Ovary (tissue), 9 donors: Measurements from ENCODE around the gene SIGLECL1. TPM values are rescaled to one million over a fixed set of nuclear protein-coding genes. Genes with fewer than 3 reads are reported as not detected.

Source experiments
- DNase-seq, 5 donors: peaks; one replicate each; pipeline ENCODE4 v3.0.0-alpha.2; 2019 to 2020
- H3K27ac ChIP-seq, 2 donors: fragments of 200-600 bp; one replicate each; pipeline versions ENCODE4 v1.5.1 to v1.8.0; 2019 to 2022
- H3K27me3 ChIP-seq: fragments of 200-600 bp; one replicate; pipeline ENCODE4 v1.8.0; 2022
- H3K36me3 ChIP-seq: fragments of 200-600 bp; sonication (generic); one replicate; pipeline ENCODE4 v1.5.1; 2019
- H3K4me1 ChIP-seq: one replicate; pipeline ENCODE4 v1.8.1; 2013; ENCODE audit warnings: mild to moderate bottlenecking, moderate library complexity; ENCODE audit not compliant: insufficient read depth
- H3K4me3 ChIP-seq: fragments of 200-600 bp; sonication (generic); one replicate; pipeline ENCODE4 v1.5.1; 2017
- H3K9me3 ChIP-seq, 2 donors: fragments of 200-600 bp in 1 of 2; sonication (generic) in 1 of 2; one replicate each; pipeline versions ENCODE4 v1.5.1 to v1.8.1; 2013 to 2019; ENCODE audit warnings: mild to moderate bottlenecking in 1 of 2, moderate library complexity in 1 of 2
- CTCF ChIP-seq, 3 donors: fragments of 450-650 bp in 2 of 3; fragments of 200-600 bp in 1 of 3; IDR thresholded peaks; one replicate each; pipeline versions ENCODE4 v1.5.1 to v1.8.0; 2016 to 2022; ENCODE audit warnings: antibody characterized with exemption in 3 of 3, mild to moderate bottlenecking in 1 of 3
- EP300 ChIP-seq: sonication (generic); formaldehyde crosslinking; IDR thresholded peaks from one replicate; pipeline ENCODE4 v1.6.1; 2017; ENCODE audit warnings: antibody characterized with exemption
- POLR2A ChIP-seq: fragments of 450-650 bp; IDR thresholded peaks from one replicate; pipeline ENCODE4 v1.6.1; 2017; ENCODE audit warnings: antibody characterized with exemption, mild to moderate bottlenecking, moderate library complexity
- WGBS, 3 donors: extraction: QIAGEN DNeasy Blood & Tissue Kit in 1 of 3; methylation state at CpG; one replicate each; pipeline versions ENCODE4 v1.1.5 to v1.1.7; 2013 to 2017; 5-methylcytosine and 5-hydroxymethylcytosine counted together
- intact Hi-C, 4 donors: fragments of 100-400 bp; cut with DNase I; formaldehyde crosslinking; loops; one replicate each; pipeline versions ENCODE4 v1.11.0 to v1.15.1; 2022 to 2023
- polyA plus RNA-seq, 2 donors: library from polyadenylated mRNA; stranded (reverse); fragments of 200-250 nt in 1 of 2; fragments of 350-450 nt in 1 of 2; fragmentation: Illumina TruSeq in 1 of 2; extraction: RNeasy Lipid Tissue Mini Kit (QIAGEN cat#74804) in 1 of 2; gene quantifications; one replicate each; pipeline ENCODE4 v1.2.3, GENCODE V29; 2013 to 2014
- total RNA-seq, 7 donors: library from RNA; depleted of rRNA in 2 of 7; stranded (reverse); fragments of >200 nt in 2 of 7; fragmentation: NEBNext Ultra II Directional in 3 of 7; extraction: Animal tissue kit (Norgen Biotek cat#: 25700) in 3 of 7; gene quantifications; one replicate each; pipeline versions ENCODE4 v1.1.0 to v1.2.4, GENCODE V29; 2016 to 2023
- donor health status: DM: no; HTN: no; CAD: no; lungs with moderate emphysema.
- donor health status: DM: no; HTN: no; CAD: no.
- donor health status: Bipolar disorder and iron deficiency.
- donor health status: DM: yes; HTN: yes; CAD: no.
- donor health status: DM: no; HTN: no; CAD: no.
- donor health status: DM: yes; HTN: yes; CAD: no.

Gene SIGLECL1
- total and polyA plus RNA-seq, 9 donors = not detected

- no peak overlapping the region for H3K27ac ChIP-seq
- no peaks in the 10 kb centered on the region for H3K36me3 ChIP-seq
- TF ChIP-seq POLR2A = no peak
- no peak for TF ChIP-seq EP300
- no peak for TF ChIP-seq CTCF (IDR thresholded peaks at IDR 0.05)
- no peaks in the 10 kb centered on the region for H3K27me3 ChIP-seq
- H3K4me1 ChIP-seq = no peaks in the 10 kb centered on the region
- H3K9me3 ChIP-seq = no peaks in the 10 kb centered on the region
- H3K4me3 ChIP-seq = no peak overlapping the region
- intact Hi-C loops = no loop called here
- DNase-seq = no peak
- 72 to 77% (median 76%) methylated on average over 5 of the region's 5 CpGs for WGBS, 3 donors
These were observed 4.7 kb upstream of the SIGLECL1 start for GRCh38 chr19:51246164-51246552.

GRCh38 chr19:51247972-51248590 is 2.8 kb upstream of the SIGLECL1 start:
- Histone ChIP-seq H3K27me3 (no peaks in the 10 kb centered on the region), H3K27ac (no peak overlapping the region), H3K9me3 (no peaks in the 10 kb centered on the region), H3K4me3 (no peak overlapping the region), H3K4me1 (no peaks in the 10 kb centered on the region), H3K36me3 (no peaks in the 10 kb centered on the region)
- WGBS, 3 donors = 68 to 75% (median 74%) methylated on average over 7 of the region's 7 CpGs
- TF ChIP-seq POLR2A (no peak), CTCF (IDR thresholded peaks at IDR 0.05) (no peak), EP300 (no peak)
- intact Hi-C loops = no loop called here
- no peak for DNase-seq

GRCh38 chr19:51251468-51251820 is 564 bp downstream of the SIGLECL1 start:
- Histone ChIP-seq H3K9me3 (no peaks in the 10 kb centered on the region), H3K27me3 (no peaks in the 10 kb centered on the region), H3K4me1 (no peaks in the 10 kb centered on the region), H3K36me3 (no peaks in the 10 kb centered on the region), H3K27ac (no peak overlapping the region), H3K4me3 (no peak overlapping the region)
- 73 to 81% (median 80%) methylated on average over 9 of the region's 9 CpGs for WGBS, 3 donors
- TF ChIP-seq CTCF (IDR thresholded peaks at IDR 0.05) (no peak), EP300 (no peak), POLR2A (no peak)
- no peak for DNase-seq
- intact Hi-C loops = no loop called here

- no peak overlapping the region for H3K4me3 ChIP-seq
- intact Hi-C loops = no loop called here
- H3K9me3 ChIP-seq = no peaks in the 10 kb centered on the region
- no peak for TF ChIP-seq EP300
- no peak for TF ChIP-seq CTCF (IDR thresholded peaks at IDR 0.05)
- no peak for TF ChIP-seq POLR2A
- no peak for DNase-seq
- H3K4me1 ChIP-seq = no peaks in the 10 kb centered on the region
- no peaks in the 10 kb centered on the region for H3K27me3 ChIP-seq
- no peaks in the 10 kb centered on the region for H3K36me3 ChIP-seq
- H3K27ac ChIP-seq = no peak overlapping the region
- WGBS, 3 donors = 72 to 77% (median 76%) methylated on average over 9 of the region's 9 CpGs
These were observed 1.6 kb downstream of the SIGLECL1 start for GRCh38 chr19:51252306-51253079.
